GM19043 (cell line): ENCODE data around the gene PNLDC1.
"Not testable (repeated sequence)": the region's sequence is repeated elsewhere in the genome, so short reads cannot be mapped to it uniquely, and the experiment has no call there.

Experiments used
- ATAC-seq: cut with Tn5 transposase; IDR thresholded peaks from one replicate; pipeline ENCODE4 v1.9.1; 2021; ENCODE audit warnings: low read depth; ENCODE audit not compliant: unreplicated experiment

The PNLDC1 gene

DNA sequence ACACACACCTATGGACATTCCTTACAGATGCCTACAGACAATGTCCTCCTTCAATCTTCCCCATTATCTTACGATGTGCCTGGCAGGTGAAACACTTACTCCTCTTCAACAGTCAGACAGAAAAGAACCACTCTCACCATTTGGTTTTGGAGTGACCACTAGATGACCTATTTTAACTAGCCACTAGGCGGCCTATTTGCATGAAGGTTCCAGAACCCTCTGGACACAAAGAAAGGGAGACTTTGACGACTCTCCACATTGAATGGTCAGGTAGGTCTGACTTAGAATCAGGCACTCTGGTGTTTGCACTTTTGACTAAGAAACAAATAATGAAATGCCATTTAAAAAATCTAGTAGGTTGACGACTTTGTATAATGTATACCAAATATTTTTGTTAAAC lies 42.0 kb downstream of the PNLDC1 start:
- no peak for ATAC-seq

DNA sequence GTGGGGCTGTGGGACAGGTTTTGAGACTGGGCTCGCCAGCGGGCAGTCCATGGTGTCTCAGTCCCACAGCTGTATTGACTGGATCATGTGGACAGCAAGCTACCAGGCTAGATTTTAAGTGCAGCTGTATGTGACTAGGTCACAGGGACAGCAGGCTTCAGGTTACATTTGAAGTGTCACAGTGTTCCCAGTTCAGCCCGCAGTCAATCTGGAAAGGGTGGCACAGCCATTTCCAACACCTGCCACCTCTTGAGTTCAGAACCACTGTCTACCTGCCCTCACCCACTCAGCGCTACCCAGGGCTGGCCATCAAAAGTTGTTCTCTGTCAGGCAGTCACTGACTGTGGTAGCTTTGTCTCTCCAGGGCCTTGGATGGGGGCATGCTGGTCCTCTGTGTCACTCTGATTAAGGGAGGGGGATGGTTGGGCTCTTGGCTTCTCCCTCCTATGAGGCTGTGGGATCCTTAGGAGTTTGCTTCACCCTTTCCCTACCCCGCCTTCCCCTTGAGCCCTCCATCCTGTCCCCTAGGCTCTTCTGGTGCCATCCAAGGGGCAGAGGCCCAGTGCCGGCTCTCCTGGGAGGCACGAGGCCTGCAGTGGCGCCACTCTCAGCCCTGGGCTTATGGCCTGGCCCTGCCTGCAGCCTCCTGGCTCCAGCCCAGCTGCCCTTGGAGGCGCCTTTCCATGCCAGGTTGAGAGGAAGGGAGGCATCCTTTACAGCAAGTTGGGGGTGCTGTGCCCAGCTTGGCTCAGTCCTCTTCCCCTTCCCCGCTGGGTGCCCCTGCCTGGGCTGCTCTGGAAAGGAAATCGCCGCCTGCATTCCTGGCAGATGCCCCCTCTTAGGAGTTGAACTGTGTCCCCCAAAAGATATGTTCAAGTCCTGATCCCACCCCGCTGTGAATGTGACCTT lies 44.9 kb downstream of the PNLDC1 start:
- ATAC-seq = no peak

GRCh38 chr6:159848552-159848951 lies 48.5 kb downstream of the PNLDC1 start:
- not testable (repeated sequence) for ATAC-seq

DNA sequence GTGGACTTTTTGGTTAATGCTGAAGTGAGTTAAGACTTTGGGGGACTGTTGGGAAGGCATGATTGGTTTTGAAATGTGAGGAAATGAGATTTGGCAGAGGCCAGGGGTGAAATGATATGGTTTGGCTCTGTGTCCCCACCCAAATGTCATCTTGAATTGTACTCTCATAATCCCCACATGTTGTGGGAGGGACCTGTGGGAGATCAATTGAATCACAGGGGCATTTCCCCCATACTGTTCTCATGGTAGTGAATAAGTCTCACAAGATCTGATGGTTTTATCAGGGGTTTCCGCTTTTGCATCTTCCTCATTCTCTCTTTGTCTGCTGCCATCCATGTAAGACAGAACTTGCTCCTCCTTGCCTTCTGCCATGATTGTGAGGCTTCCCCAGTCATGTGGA lies 49.8 kb downstream of the PNLDC1 start:
- not testable (repeated sequence) for ATAC-seq

- ATAC-seq = no peak
Observed at GRCh38 chr6:159852877-159853276, 52.8 kb downstream of the PNLDC1 start.

DNA sequence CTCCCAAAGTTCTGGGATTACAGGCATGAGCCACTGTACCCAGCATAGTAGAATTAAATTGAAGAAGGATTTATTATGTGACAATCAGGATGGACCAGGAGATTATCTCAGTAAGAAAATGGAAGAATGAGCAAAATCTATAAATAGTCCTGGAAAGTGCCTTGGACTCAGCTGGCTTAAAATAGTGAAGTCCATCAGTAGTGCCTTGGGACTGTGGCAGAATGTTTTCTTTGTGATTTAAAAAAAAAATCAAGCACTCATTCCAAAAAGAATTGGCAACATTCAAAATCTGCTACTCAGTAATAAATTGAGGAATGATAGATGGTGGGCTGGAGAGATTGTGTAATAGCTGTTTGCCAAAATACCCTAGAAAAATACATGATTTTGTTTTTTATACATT lies 53.7 kb downstream of the PNLDC1 start:
- ATAC-seq = no peak

GRCh38 chr6:159854959-159855358 lies 54.9 kb downstream of the PNLDC1 start:
- no peak for ATAC-seq

DNA sequence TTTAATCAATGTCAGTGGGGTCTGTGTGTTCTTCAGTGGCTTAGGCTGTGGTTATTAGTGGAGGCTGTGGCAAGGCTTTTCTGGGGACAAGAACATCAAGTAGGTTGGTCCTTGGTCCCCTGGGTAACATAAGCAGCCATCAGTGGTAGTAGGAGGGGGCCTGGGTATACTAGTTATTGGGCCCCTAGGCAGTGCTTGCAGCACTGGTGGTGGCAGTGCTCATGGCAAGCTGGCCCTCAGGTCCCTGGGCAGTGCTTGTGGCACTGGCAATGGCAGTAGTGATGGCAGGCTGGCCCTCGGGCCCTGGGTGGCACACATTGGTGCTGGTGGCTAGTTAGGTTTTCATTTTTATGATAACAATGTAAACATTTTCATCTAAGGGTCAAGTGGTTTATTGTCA lies 58.2 kb downstream of the PNLDC1 start:
- ATAC-seq = no peak

- ATAC-seq = no peak
Observed at GRCh38 chr6:159860482-159860881, 60.4 kb downstream of the PNLDC1 start.

DNA sequence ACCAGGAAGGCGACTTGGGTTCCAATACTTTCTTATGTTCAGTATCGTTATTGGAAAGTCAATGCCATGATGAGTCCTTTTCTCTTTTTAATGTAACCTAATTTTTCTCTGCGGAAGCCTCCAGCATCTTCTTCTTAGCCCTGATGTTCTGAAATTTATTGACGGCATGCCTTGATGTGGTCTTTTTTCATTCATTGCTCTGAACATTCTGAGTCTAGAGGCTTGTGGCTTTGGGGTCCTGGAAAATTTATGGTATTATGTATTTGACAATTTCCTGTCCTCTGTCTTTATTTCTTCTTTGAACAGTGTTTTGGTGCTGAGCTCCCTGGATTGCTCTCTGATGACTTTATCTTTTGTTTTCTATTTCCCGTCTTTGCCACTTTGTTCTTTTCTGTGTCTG lies 62.0 kb downstream of the PNLDC1 start:
- no peak for ATAC-seq

DNA sequence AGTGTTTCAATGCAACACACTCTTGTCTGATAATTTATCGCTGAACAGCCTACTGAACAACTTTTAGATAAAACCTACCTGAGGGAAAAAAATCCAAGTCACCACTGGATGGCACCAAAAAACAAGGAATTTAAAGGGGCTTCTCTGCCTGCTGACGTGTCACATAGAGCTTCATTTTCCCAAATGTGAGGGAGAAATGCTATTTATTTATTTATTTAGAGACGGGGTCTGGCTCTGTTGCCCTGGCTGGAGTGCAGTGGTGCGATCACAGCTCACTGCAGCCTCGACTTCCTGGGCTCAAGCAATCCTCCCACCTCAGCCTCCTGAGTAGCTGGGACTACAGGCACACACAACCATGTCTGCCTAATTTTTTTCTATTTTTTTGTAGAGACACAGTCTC lies 63.3 kb downstream of the PNLDC1 start:
- not testable (repeated sequence) for ATAC-seq

- ATAC-seq = no peak
Observed at GRCh38 chr6:159865226-159865920, 65.3 kb downstream of the PNLDC1 start.

DNA sequence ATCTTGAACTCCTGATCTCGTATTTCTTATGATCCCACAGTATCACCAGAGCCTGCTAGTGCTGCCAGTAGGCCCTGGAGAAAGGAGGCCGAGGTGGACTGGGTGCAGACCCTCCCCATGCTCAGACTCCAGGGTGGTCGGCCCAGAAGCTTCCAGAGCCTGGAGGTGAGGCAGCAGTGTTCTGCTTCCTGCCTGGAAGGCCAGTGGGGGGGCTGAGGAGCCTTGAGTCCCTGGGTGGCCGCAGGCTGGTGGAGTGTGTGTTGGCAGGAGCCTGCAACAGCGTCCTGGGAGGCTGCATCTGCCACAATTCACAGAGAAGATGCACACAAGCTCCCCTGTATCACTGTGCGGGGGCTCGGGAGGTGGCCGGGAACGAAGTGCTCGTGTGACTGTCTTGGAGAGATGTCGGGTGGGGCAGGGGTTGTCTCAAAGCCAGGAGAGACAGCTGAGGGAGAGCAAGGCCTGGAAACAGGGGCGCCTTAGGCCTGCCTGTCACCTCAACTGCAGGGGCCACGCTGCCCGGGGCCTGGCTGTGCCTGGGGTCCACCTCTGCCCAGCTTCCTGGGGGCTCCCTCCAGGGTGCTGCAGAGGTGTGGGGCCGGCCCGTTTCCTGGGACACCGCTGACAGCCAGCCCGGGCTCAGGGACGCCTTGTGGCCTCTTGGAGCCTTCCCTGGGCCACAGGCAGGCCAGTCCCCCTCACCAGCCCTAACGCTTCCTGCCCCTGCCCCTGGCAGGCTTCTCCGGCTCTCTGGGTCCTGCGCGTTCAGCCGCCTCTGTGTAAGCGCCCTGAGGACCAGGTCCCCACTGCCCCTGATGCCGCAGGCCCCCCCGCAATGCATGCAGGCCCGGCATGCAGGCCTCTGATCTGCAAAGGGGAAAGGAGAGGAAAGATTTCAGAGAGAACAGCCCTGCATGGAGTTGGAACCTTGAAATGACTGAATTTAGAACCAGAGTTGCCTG lies 66.5 kb downstream of the PNLDC1 start:
- ATAC-seq = no peak
